IPS-15b (cell line): ENCODE measurements around the gene CSRNP3.

Source experiments
- H3K27me3 ChIP-seq: one replicate; pipeline ENCODE4 v1.6.1; 2013; ENCODE audit warnings: low read length; ENCODE audit not compliant: control insufficient read depth, insufficient read depth
- H3K36me3 ChIP-seq: one replicate; pipeline ENCODE4 v1.6.1; 2013; ENCODE audit warnings: low read length; ENCODE audit not compliant: control insufficient read depth, insufficient read depth
- H3K4me1 ChIP-seq: one replicate; pipeline ENCODE4 v1.6.1; 2013; ENCODE audit warnings: mild to moderate bottlenecking, low read length; ENCODE audit not compliant: control insufficient read depth, insufficient read depth
- H3K4me3 ChIP-seq: one replicate; pipeline ENCODE4 v1.5.1; 2013; ENCODE audit warnings: low read depth, low read length
- H3K9ac ChIP-seq: one replicate; pipeline ENCODE4 v1.6.1; 2013; ENCODE audit warnings: low read depth, mild to moderate bottlenecking, low read length
- H3K9me3 ChIP-seq: one replicate; pipeline ENCODE4 v1.6.1; 2013; ENCODE audit warnings: mild to moderate bottlenecking, low read length; ENCODE audit not compliant: control insufficient read depth, insufficient read depth

Gene CSRNP3

GRCh38 chr2:165558832-165559231 is 89.3 kb downstream of the CSRNP3 start:
- Histone ChIP-seq H3K9me3 (no peaks in the 10 kb centered on the region), H3K9ac (no peak overlapping the region), H3K36me3 (no peaks in the 10 kb centered on the region), H3K4me3 (no peak overlapping the region), H3K4me1 (peaks cover 6% of the 10 kb centered on the region), H3K27me3 (no peaks in the 10 kb centered on the region)

- H3K9ac ChIP-seq = no peak overlapping the region
- no peaks in the 10 kb centered on the region for H3K27me3 ChIP-seq
Observed at GRCh38 chr2:165560377-165560988, 91.0 kb downstream of the CSRNP3 start.

GRCh38 chr2:165561516-165561915 is 92.0 kb downstream of the CSRNP3 start:
- Histone ChIP-seq H3K9ac (no peak overlapping the region), H3K4me3 (no peak overlapping the region), H3K9me3 (no peaks in the 10 kb centered on the region), H3K36me3 (no peaks in the 10 kb centered on the region), H3K4me1 (peaks cover 5% of the 10 kb centered on the region), H3K27me3 (no peaks in the 10 kb centered on the region)

More at GRCh38 chr2:165560377-165560988, 91.0 kb downstream of the CSRNP3 start:
- Histone ChIP-seq H3K4me3 (no peak overlapping the region), H3K9me3 (no peaks in the 10 kb centered on the region), H3K4me1 (peaks cover 5% of the 10 kb centered on the region), H3K36me3 (no peaks in the 10 kb centered on the region)

GRCh38 chr2:165562233-165562632 is 92.7 kb downstream of the CSRNP3 start:
- Histone ChIP-seq H3K4me3 (no peak overlapping the region), H3K9me3 (no peaks in the 10 kb centered on the region), H3K9ac (no peak overlapping the region), H3K36me3 (no peaks in the 10 kb centered on the region), H3K4me1 (peaks cover 5% of the 10 kb centered on the region), H3K27me3 (no peaks in the 10 kb centered on the region)

- H3K4me3 ChIP-seq = no peak overlapping the region
- no peaks in the 10 kb centered on the region for H3K36me3 ChIP-seq
- peaks cover 5% of the 10 kb centered on the region for H3K4me1 ChIP-seq
- H3K27me3 ChIP-seq = no peaks in the 10 kb centered on the region
- no peaks in the 10 kb centered on the region for H3K9me3 ChIP-seq
- H3K9ac ChIP-seq = no peak overlapping the region
Observed at GRCh38 chr2:165563468-165564225, 94.1 kb downstream of the CSRNP3 start.

- H3K4me3 ChIP-seq = no peak overlapping the region
- no peaks in the 10 kb centered on the region for H3K27me3 ChIP-seq
- H3K36me3 ChIP-seq = no peaks in the 10 kb centered on the region
- peaks cover 5% of the 10 kb centered on the region for H3K4me1 ChIP-seq
- H3K9me3 ChIP-seq = no peaks in the 10 kb centered on the region
- no peak overlapping the region for H3K9ac ChIP-seq
Observed at GRCh38 chr2:165566008-165566407, 96.5 kb downstream of the CSRNP3 start.

GRCh38 chr2:165567273-165567672 is 97.8 kb downstream of the CSRNP3 start:
- Histone ChIP-seq H3K4me1 (peaks cover 2% of the 10 kb centered on the region), H3K9me3 (no peaks in the 10 kb centered on the region), H3K4me3 (no peak overlapping the region), H3K36me3 (no peaks in the 10 kb centered on the region), H3K9ac (no peak overlapping the region), H3K27me3 (no peaks in the 10 kb centered on the region)

- Histone ChIP-seq H3K4me1 (no peaks in the 10 kb centered on the region), H3K27me3 (no peaks in the 10 kb centered on the region), H3K9ac (no peak overlapping the region), H3K9me3 (no peaks in the 10 kb centered on the region), H3K36me3 (no peaks in the 10 kb centered on the region), H3K4me3 (no peak overlapping the region)
Observed at GRCh38 chr2:165568361-165568760, 98.9 kb downstream of the CSRNP3 start.

- no peaks in the 10 kb centered on the region for H3K36me3 ChIP-seq
- peaks cover 6% of the 10 kb centered on the region for H3K4me1 ChIP-seq
- H3K27me3 ChIP-seq = no peaks in the 10 kb centered on the region
- no peak overlapping the region for H3K4me3 ChIP-seq
- no peaks in the 10 kb centered on the region for H3K9me3 ChIP-seq
- no peak overlapping the region for H3K9ac ChIP-seq
Observed at GRCh38 chr2:165571477-165571876, 102.0 kb downstream of the CSRNP3 start.

GRCh38 chr2:165572151-165572550 is 102.7 kb downstream of the CSRNP3 start:
- H3K9ac ChIP-seq = no peak overlapping the region

GRCh38 chr2:165573534-165574461 is 104.3 kb downstream of the CSRNP3 start:
- Histone ChIP-seq H3K9me3 (no peaks in the 10 kb centered on the region), H3K4me3 (peak overlapping the region; percentile 57), H3K9ac (no peak overlapping the region), H3K36me3 (no peaks in the 10 kb centered on the region), H3K27me3 (no peaks in the 10 kb centered on the region), H3K4me1 (peaks cover 6% of the 10 kb centered on the region)

More at GRCh38 chr2:165572151-165572550, 102.7 kb downstream of the CSRNP3 start:
- H3K4me1 ChIP-seq = peaks cover 6% of the 10 kb centered on the region
- H3K4me3 ChIP-seq = no peak overlapping the region
- no peaks in the 10 kb centered on the region for H3K9me3 ChIP-seq
- H3K27me3 ChIP-seq = no peaks in the 10 kb centered on the region
- no peaks in the 10 kb centered on the region for H3K36me3 ChIP-seq
